ENCODE results near the gene RAB38.

- TF ChIP-seq EZH2 (IDR thresholded peaks at IDR 0.05; ENCODE audit: low read length, unreplicated experiment) (no peak), CTCF (conservative IDR thresholded peaks at IDR 0.05; ENCODE audit: low read depth, low read length) (no peak), EZH2phosphoT487 (IDR thresholded peaks at IDR 0.05; ENCODE audit: borderline replicate concordance, low read length) (no peak)
Observed at GRCh38 chr11:88151709-88152265, 23.5 kb downstream of the RAB38 start.
